HFF-Myc (cell line): ENCODE results near the gene PNN.
"Not testable (repeated sequence)": the region's sequence is repeated elsewhere in the genome, so short reads cannot be mapped to it uniquely, and the experiment has no call there.

Source experiments
- DNase-seq: peaks from one replicate; pipeline ENCODE4 v3.0.0-alpha.2; 2011; ENCODE audit warnings: low read depth; ENCODE audit errors: extremely low read depth
- H3K4me3 ChIP-seq: replicated peaks from 2 replicates; pipeline ENCODE4 v1.5.1; 2011; ENCODE audit warnings: low read depth, mild to moderate bottlenecking, control low read depth, low read length
- TF ChIP-seq, protein P1 (sequence below): IDR thresholded peaks from 2 replicates; pipeline ENCODE4 v1.5.1; 2012; ENCODE audit warnings: mild to moderate bottlenecking, low read depth, low read length, control low read depth; ENCODE audit errors: missing control alignments

The PNN gene

DNA sequence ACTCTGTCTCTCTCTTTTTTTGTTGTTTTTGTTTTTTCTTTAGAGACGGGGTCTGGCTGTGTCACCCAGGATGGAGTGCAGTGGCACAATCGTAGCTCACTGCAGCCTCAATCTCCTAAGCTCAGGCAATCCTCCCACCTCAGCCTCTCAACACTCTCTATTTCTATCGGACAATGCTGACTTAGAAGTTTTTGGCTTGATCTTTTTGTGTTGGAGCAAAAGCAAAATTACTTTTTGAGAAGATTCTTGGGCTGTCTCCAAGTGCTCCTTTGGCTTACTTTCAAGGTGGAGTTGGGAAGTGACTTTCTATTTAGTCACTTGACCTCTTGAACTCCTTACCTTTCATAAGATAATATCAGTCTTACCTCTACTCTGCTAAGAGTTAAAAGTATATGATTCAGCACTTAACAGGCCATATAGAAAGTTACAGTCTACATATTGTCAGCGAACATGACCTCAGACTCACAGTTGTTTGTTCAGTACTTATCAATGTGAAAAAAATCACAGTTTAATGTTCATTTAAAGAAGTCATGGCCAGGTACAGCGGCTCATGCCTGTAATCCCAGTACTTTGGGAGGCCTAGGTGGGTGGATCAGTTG, 43.2 kb downstream of the PNN start:
- TF ChIP-seq, protein P1, sequence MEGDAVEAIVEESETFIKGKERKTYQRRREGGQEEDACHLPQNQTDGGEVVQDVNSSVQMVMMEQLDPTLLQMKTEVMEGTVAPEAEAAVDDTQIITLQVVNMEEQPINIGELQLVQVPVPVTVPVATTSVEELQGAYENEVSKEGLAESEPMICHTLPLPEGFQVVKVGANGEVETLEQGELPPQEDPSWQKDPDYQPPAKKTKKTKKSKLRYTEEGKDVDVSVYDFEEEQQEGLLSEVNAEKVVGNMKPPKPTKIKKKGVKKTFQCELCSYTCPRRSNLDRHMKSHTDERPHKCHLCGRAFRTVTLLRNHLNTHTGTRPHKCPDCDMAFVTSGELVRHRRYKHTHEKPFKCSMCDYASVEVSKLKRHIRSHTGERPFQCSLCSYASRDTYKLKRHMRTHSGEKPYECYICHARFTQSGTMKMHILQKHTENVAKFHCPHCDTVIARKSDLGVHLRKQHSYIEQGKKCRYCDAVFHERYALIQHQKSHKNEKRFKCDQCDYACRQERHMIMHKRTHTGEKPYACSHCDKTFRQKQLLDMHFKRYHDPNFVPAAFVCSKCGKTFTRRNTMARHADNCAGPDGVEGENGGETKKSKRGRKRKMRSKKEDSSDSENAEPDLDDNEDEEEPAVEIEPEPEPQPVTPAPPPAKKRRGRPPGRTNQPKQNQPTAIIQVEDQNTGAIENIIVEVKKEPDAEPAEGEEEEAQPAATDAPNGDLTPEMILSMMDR, result no peak
- DNase-seq, result no peak
- H3K4me3 ChIP-seq, result no peak overlapping the region

DNA sequence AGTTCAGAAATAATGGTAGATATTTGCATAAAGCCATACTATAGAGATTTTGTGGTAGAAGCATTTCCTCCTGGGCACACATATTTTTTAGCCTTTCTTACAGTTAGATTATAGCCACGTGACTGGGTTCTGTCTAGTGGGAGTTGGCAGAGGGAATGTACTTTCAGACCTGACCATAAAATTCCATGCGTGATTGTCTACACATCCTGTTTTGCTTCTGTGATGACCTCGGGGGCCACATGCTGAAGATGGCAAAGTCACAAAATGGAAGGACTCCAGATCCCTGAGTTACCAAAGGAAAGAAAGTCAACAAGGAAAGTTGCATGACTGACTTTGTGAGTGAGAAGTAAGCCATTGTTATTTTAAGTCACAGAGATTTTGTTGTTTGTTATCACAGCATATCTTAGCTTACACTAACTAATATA, 44.0 kb downstream of the PNN start:
- TF ChIP-seq, protein P1, result no peak
- peak; percentile 41 for DNase-seq
- H3K4me3 ChIP-seq, result no peak overlapping the region

DNA sequence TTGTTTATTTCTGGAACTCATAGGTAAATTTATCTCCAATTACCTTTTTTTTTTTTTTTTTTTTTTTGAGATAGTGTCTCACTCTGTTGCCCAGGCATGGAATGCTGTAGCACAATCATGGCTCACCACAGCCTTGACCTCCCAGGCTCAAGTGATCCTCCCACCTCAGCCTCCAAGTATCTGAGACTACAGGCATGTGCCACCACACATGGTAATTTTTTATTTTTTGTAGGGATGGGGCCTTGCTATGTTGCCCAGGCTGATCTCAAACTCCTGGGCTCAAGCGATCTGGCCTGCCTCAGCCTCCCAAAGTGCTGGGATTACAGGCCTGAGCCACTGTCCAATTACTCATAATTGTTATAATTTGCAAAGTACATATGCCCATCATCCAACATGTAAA, 45.4 kb downstream of the PNN start:
- not testable (repeated sequence) for H3K4me3 ChIP-seq, DNase-seq

DNA sequence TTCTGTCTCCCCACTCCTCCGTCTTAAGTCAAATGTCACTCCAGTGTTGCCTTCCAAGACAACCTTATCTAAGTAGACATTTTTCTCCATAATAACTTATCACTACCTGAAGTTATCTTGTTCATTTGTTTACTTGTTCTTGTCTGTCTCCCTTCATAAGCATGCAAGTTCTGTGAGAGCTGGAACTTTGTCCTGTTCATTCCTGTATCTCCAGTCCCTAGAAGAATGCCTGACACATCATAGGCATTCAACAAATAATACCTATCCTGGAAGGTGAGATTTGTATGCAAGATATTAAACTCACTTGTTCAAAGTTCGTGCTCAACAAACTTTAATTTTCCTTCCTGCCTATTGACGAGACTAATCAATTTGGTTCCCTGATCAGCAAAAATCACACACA, 53.0 kb downstream of the PNN start:
- DNase-seq, result no peak
- TF ChIP-seq, protein P1, result no peak
- no peak overlapping the region for H3K4me3 ChIP-seq

DNA sequence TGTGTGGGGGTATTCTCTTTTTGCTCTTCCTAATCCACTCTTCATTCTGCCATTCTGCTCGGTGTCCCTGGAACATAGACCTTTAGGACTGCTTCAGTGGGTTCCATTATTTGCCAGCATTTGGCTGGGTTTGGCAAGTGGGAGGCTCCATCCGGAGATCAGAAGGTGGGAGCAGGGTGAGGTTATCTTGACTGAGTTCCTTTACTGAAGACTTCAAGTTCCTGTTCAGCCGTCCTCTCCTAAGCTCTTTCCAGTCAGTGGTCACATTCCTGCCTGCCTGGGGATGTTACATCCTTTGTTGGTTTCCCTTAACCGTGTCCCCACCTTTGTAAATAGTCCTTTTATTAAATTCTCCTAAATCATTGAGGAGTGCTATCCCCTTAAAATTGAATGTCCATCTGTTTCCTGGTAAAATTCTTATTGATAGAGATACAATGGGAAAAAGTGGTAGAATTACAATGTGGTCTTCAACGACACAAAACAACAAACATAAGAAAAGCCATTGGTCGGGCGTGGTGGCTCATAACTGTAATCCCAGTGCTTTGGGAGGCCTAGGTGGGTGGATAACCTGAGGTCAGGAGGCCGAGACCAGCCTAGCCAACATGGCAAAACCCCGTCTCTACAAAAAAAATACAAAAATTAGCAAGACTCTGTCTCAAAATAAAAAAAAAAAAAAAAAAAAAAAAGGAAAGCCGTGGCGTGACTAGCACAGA, 53.6 kb downstream of the PNN start:
- H3K4me3 ChIP-seq, result no peak overlapping the region
- TF ChIP-seq, protein P1, result no peak
- no peak for DNase-seq

DNA sequence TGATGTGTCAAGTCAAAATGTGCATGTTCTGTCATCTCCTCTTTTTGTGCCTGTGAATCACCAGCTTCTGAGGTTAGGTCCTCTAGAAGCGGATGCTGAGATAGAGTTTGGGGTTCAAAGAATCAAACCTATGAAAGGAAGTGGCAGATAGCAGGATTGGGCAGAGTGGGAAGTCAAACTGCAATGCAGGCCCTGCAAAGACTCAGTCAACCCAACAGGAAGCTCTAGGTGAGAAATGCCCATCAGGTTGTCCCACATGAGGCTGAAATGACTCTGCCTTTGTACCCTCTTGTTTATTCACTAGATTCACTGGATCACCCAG, 54.1 kb downstream of the PNN start:
- no peak overlapping the region for H3K4me3 ChIP-seq
- TF ChIP-seq, protein P1, result no peak
- DNase-seq, result no peak

DNA sequence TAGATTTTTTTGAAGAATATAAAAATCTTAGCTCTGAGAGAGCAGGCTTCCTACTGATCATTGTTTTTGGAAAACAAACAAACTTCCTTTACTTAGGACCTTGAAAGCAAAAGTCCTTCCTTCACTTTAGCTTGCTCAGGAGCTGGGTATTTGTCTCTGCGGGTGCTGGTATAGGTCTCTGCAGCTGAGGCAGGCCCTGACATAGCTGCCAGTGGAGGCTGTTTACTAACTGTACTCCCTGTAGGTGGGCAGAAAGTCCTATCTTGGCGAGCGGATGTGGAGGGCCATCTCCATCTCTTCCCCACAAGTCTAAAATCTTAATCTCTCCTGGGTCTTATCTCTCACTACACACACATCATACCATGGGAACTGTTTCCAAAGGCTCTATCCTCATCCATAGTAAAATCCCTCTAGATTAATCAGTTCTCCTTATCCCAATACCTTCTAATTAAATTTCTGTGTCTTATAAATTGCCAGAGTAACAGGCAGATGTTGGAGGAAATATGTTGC, 54.6 kb downstream of the PNN start:
- no peak overlapping the region for H3K4me3 ChIP-seq
- no peak for DNase-seq
- TF ChIP-seq, protein P1, result no peak
